GM18858 (cell line): ENCODE results near the gene ULBP2.
"Not testable (repeated sequence)": the region's sequence is repeated elsewhere in the genome, so short reads cannot be mapped to it uniquely, and the experiment has no call there.

Experiments used
- ATAC-seq: cut with Tn5 transposase; IDR thresholded peaks from one replicate; pipeline ENCODE4 v1.9.1; 2021; ENCODE audit not compliant: unreplicated experiment

The ULBP2 gene

DNA sequence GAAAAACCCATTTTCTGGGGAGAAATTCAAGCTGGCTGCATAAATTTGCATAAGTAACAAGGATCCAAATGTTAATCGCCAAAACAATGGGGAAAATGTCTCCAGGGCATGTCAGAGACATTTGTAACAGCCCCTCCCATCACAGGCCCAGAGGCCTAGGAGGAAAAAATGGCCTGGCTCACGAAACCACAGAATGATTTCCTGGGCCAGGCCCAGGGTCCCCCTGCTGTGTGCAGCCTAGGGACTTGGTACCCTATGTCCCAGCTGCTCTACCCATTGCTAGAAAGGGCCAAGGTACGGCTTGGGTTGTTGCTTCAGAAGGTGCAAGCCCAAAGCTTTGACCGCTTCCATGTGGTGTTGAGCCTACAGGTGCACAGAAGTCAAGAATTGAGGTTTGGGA lies 33.3 kb upstream of the ULBP2 start:
- ATAC-seq, result not testable (repeated sequence)

GRCh38 chr6:149909701-149910470 lies 31.9 kb upstream of the ULBP2 start:
- no peak for ATAC-seq

- no peak for ATAC-seq
Observed at GRCh38 chr6:149910721-149911151, 31.1 kb upstream of the ULBP2 start.

GRCh38 chr6:149912680-149913079 lies 29.1 kb upstream of the ULBP2 start:
- not testable (repeated sequence) for ATAC-seq

DNA sequence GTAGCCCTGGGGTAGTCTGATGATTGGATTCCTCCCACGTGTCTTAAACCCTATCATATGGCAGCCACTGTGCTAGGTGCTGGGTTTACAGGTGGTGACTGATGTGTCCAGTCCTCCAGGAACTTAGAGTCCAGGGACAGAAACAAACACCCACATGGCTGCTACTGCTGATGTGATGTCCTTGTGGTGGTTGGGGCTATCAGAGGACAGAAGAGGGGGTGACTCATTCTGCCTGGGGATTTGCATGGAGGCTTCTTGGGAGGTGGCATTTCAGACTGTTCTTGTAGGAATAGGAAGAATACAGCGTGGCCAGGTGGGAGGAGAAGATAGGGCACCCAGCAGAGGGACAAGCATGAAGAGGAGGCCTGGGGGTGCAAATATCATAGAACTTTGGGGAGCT lies 28.7 kb upstream of the ULBP2 start:
- no peak for ATAC-seq

DNA sequence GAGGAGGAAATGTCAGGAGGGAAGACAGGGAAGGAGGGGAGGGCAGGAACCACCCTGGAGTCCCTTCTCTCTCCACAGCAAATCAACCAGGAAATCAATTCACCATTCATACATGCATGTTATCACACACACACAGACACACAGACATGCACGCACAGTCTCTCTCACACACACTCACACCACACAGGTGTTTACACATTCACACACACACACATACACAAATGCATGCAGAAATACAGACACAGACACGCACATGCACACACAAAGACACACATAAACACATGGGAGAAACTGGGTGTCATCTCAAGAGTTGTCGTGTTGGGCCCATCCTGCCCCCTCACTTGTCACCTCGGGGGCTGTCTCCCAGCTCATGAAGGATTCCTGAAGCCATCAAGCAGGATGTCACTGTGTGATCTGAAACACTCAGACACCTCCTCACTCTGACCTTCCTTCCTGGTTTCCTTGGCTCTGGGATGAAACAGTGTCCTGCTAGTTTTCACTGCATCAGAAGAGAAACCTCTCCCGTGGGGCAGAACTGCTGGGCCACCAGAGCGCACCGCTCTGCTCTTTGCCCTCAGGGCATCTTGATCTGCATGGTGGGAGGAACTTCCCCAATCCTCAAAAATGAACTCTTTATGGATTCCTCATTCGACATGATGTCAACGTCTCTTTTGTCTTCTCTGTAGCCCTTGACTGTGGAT lies 28.1 kb upstream of the ULBP2 start:
- ATAC-seq, result no peak

GRCh38 chr6:149915970-149916865 lies 25.6 kb upstream of the ULBP2 start:
- no peak for ATAC-seq

DNA sequence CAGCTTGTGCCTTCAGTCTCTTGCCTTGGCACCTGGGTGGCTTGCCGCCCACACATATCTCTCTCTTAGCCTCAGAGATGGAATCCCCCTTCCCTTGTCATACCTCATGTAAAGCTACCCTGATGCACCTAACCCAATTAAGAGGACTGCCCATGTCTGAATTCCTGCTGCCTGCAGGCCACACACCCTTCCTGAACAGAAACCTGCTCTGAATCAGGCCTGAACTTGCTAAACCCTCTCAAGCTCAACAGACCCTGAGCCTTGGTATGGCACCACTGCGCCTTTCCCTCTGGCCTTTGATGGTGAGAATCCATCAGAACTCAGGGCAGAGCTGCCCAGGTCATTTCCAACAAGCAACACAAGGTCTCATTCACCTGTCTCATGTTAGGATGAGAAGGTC lies 24.1 kb upstream of the ULBP2 start:
- no peak for ATAC-seq

DNA sequence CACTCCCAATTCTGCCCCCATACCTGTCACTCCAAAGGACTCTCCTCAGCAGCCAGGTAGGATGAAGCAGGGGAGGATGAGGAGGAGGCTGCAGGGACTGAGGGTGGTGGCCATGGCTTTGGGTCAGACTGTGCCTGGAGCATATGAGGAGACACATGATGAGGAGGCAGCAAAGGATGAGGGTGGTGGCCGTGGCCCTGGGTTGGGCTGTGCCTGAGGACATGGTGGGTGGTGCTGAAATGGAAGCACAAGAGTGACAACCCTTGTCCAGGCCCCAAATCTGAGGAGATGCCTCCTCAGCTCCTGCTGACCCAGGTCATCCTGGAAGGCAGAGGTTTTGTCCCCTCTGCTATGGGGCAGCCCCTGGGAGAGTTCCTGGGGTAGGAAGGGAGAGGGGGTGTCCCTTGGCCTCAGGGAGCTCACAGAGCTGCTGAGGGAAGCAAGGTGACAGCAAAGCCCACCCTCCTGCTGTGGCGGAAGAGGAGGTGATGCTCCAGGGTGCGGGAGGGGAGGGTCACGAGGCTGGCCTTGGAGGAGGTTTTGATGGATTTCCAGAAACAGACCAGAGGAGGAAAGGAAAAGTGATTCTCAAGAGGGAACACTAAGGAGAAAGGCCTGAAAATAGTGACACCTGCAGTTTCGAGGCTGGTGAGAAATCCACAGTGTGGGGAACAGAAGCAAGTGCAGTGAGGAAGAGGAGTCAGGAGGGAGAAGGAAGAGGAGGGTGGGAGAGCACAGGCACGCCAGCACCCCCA lies 23.5 kb upstream of the ULBP2 start:
- ATAC-seq, result no peak

DNA sequence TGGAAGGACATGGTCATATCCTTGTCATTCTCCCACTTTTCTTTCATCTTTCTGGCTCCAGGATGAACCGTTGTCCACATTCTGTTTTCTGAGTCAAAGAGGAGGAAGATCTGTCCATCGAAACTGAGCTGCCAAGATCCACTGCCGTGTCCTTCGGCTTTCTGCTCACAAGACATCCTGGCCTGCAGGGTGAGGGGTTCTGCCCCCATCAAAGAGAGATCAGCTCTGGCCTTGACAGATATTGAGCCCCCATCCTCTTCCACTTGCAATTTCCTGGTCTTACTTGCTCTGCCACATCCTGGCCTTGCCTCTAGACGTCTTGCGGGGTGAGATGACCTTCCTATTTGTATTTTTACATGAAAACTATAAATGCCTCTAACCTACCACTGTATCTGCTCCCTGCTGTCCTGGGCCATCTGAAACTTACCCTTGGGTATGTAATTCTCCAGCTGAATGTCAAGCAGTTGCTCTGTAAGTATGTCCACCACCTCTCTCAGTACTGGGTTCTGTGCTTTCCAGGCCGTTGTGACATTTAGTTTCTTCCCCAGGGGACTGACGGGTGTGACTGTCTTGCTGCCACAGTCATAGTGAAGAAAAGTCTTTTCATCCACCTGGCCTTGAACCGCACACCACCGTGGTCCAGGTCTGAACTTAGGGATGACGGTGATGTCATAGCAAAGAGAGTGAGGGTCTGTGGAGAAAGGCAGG lies 22.5 kb upstream of the ULBP2 start:
- not testable (repeated sequence) for ATAC-seq

DNA sequence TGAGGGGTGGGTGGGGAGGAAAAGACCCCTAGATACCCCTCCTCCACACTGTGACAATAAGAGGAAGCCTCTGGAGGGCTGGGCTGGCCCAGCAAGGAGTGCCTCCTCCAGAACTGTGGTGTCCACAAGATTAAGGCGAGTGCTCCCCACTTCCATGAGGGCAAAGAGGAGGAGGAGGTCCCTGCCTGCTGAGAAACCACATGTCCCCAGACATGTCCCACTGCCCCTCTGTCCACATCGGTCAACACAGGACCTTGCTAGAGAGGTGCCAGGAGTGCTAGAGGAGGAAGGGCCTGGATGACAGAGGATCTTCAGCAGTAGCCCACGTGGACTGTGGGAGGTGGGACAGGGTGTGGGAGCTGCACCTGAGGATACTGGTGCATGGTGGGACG lies 22.0 kb upstream of the ULBP2 start:
- ATAC-seq, result no peak

DNA sequence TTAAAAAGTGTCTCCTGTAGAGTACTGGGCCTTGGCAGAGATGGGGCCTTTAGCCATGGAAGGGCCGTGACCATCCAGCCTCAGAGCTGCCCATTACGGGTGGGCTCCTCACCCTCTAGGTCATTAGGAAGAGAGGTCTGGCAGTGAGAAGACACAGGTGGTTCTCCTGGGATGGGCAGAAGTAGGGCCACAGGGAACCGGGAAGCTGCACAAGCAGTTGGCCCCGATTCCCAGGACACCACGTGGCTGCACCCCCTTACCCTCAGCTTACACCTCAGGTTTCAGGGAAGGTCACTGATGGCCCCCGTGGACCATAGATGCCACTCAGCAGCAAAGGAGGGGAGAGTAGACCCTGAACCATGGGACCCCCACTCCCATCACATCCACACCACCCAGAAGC lies 20.5 kb upstream of the ULBP2 start:
- ATAC-seq, result no peak

DNA sequence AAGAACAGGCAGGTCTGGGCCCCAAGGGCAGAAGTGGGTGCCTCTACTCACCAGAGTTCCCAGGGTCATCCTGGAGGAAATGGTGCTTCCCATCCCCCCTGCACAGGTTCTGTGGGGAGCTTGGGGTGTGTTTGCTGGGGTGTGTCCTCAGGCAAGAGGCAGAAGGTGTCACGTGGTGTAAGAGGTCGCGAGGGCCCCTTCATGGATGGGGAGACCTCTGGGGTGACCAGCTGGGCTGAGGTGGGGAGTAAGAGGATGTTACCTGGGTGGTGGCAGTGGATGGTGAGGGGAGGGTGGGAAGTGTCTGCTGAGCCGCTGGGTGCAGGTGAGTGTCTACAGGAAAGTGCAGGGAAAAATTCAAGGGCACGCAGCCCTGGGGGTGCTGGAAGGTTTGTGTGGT lies 19.7 kb upstream of the ULBP2 start:
- not testable (repeated sequence) for ATAC-seq

- ATAC-seq, result no peak
Observed at GRCh38 chr6:149922642-149923326, 19.0 kb upstream of the ULBP2 start, which contains the start of gene RAET1G. RAET1G (minus strand) TSS chr6:149923121; CDS start chr6:149923010, 111 bp downstream.

GRCh38 chr6:149923327-149923986 lies 18.4 kb upstream of the ULBP2 start:
- ATAC-seq, result no peak

DNA sequence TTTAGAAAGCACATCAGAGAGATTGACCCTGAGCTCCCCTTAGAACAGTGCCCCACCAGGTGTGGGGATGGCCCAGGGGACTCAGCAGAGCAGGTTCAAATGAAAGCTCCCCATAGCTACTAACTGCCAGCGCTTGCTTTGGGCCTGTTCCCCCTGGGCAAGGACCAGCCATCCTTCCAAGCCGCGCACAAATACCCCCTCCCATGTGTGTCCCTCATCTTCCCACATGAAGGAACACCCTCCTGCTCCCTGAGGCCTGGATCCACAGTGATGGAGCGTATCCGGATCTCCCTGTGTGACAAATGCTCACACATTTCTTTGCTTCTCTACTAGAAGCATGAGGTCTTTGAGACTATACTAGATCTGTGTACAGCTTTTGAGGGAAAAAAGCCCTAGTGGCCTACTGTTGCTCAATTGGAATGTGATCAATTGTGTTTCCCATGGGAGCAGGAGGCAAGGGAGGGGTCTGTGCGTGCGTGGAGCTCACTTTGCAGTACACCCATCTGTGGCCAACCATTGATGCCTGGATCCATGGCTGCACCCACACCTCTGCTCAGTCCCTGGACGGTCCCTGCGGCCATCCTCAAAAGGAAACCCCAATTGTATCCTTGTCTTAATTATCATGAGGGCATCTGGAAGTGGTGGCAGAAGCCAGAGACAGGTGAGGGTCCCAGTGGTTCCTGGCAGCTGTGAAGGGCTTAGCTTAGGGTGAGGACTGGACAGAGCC lies 17.4 kb upstream of the ULBP2 start:
- ATAC-seq, result no peak

- no peak for ATAC-seq
Observed at GRCh38 chr6:149924933-149925252, 16.9 kb upstream of the ULBP2 start.

DNA sequence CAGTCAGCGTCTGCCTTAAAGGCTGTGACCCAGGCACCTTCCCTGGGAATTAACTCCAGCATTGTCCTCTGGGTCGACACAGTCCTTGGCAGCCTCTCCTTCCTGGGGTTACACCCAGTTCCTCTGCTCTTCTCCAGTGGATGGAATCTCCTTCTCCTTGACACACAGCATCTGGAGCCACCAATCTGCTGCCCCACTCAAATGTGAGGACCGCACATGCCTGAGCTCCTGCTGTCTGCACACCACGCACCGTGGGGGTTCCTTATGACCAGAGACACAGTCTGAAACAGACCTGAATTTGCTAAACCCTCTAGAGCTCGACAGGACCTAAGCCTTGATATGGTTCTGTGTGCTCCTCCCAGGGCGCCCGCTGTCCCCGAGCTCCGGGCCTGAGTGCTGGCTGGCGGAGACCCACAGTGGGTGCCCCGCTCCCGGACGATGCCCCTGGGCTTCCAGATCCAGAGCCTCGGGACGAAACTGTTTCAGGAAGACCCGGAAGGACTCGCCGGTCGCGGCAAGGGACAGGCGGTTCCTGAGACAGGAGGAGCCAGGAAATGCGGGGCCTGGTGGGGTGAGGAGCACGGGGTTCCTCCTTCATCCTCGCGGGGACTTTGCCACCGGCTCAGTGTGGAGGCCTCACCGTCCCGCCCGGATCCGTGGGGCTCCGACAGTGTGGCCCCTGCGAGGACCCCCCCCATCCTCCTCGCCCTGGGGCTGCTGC lies 16.4 kb upstream of the ULBP2 start:
- ATAC-seq, result no peak
